GM18951 (cell line): ENCODE data around the gene CADM3.

Experiments used
- POLR2A ChIP-seq: IDR thresholded peaks from 4 replicates; pipeline ENCODE4 v1.6.1; 2011; ENCODE audit warnings: mild to moderate bottlenecking; ENCODE audit not compliant: insufficient read length, insufficient read depth; ENCODE audit errors: extremely low read depth
- in situ Hi-C: fragments of 300-500 bp; cut with MboI; formaldehyde crosslinking; loops from one replicate; pipeline ENCODE4 v1.12.0; 2022; ENCODE audit warnings: low sequenced_read_pairs, mixed read lengths, inconsistent platforms; ENCODE audit not compliant: unreplicated experiment

CADM3 gene

DNA sequence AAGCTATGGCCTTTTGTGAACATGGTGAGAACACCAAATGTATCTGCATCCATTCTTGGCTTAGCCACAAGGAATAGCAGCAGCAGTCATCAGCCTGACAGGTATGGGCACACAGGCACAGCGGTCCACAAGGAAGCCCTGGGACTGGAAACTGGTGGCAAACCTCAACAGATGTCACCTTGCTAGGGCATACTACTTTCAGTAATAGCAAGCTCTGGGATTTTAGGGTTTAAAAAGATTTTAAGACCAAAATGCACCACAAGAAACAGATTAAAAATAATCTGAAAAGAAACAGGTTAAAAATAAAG is 9.7 kb upstream of the CADM3 start:
- in situ Hi-C loops, result loop anchor here (5.0 to 25.0 kb wide), 2 partner anchors 51 to 726 kb away; no protein-coding TSS in a partner anchor
- no peak for TF ChIP-seq POLR2A

DNA sequence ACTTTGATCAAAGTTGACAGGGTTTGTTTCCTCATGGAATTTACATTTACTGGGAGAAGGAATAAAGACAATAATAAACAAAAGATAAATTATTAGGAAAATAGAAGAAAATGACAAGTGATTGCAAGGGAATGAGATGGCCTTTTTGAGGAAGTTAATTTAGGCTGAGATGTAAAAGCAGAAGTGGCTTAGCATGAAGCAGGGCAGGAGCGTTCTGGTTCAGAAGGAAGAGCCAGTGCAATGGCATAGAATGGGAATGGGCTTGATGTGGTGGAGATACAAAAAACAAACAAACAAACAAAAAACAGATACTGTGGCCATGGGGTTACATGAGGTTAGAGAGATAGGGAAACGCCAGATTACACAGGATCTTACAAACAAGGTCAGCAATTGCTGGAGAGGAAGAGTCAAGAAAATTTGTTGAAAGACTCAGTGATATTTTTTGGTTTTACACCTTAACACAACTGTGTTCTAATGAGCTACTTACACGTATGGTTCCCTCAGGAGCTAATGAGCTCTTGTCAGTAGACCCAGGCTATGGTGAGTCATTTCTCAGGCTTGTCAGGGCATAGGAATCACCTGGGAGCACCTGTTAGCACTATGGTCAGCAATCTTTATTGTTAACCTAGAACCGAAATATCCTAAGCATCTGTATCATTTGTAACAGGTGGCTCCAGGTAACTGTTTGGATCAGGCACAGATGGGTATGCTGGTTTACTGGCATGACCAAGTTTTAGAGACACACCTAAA is 8.7 kb upstream of the CADM3 start:
- in situ Hi-C loops, result loop anchor here (5.0 to 25.0 kb wide), 2 partner anchors 50 to 725 kb away; no protein-coding TSS in a partner anchor
- no peak for TF ChIP-seq POLR2A

DNA sequence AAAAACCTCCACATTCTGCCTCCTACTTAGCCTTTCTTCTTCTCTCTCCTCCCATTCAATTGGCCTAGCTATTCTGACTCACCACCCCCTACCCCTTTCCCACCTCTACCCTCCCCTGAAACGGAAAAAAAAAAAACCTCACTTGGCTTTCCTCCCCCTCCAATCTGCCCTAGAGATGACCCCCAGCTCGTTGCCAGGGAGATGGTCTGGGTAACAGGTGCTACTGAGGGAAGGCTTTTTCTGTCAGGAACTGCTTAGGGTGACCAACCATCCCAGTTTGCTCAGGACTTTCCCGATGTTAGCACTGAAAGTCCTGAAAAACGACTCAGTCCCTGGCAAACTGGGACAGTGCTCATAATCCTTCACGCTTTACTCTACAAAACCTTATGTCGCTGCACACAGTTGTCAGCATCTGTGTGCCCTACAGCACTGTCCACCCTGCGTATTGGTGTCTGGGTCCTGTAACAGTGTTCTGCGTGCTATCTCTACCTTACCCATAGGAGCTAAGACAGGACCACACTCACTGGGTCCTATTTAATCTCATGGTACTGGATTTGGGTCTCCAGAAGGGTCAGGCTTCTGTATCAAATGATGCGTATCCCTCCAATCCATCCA is 7.7 kb upstream of the CADM3 start:
- TF ChIP-seq POLR2A, result no peak
- in situ Hi-C loops, result loop anchor here (5.0 to 25.0 kb wide), 2 partner anchors 49 to 724 kb away; no protein-coding TSS in a partner anchor

DNA sequence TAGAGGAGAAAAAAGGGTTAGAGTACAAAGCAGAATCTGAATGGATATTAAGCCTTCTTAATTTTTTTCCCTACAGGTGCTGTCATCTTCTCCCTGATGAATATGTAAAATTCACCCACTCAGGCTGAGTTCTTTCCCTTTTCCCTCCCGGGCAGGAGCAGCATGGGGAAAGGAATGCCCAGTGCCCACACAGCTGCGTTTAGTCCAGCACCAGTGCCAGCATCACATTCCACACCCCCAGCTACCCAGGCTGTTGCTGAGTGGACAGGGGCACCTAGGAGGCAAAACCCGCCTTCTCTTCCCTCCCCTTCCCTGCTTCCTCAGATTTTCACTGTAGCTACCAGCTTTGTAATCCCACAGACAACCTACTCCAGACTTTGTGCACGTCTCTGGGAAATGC is 3.4 kb upstream of the CADM3 start:
- in situ Hi-C loops, result loop anchor here (25.0 kb wide), 1 partner anchor 719 kb away; no protein-coding TSS in a partner anchor
- TF ChIP-seq POLR2A, result no peak

DNA sequence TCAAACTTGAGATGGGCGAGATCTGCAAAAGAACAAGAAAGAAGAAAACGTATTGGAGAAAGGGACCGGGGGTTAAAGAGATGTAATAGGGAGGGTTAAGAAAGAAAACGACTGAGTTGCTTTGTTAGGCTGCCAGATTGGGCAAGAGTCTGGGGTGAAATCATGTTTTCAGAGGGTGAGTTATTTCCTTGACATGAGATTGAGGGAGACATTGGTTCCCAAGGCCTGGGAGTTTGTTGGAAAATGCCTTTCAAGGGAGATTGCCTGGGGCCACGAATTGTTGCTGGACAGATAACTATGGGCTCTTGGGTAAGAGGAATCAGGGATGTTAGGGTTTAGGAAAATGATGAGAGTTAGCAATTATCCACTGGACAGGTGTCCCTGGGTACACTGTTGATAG is 776 bp upstream of the CADM3 start:
- in situ Hi-C loops, result loop anchor here (25.0 kb wide), 1 partner anchor 717 kb away; no protein-coding TSS in a partner anchor

DNA sequence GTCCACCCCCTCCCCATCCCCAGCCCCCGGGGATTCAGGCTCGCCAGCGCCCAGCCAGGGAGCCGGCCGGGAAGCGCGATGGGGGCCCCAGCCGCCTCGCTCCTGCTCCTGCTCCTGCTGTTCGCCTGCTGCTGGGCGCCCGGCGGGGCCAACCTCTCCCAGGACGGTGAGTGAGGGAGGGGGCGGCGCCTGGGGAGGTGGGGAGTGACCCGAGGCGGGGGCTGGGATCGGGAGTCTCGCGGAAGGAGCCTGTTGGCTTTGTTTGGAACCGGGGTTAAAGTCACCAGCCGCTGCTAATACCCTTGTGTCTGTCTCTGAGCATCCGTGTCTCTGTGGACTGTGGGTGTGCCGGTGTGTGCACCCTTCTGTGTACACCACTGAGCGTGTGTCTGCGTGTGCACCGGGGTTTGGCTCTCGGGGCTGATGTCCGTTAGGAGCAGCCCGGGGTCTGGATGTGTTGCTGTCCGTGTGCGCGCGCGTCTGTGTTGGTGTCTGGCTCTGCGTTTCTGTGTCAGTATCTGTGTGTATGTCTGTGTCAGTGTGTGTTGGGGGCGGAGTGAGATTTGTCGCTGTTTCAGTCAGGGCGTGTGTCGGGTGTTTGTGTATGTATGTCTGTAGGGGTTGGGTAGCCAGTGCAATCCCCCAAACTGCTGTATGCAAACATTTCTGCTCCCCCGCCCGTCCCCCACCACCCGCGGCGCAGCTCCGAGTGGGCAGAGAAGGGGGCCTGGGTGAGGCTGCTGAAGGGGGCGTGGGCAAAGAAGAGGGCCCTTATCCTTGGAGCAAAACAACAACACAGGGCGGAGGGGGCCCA is 480 bp downstream of the CADM3 start:
- TF ChIP-seq POLR2A, result no peak
- in situ Hi-C loops, result loop anchor here (25.0 kb wide), 1 partner anchor 715 kb away; no protein-coding TSS in a partner anchor

More for the DNA sequence above, 776 bp upstream of the CADM3 start:
- TF ChIP-seq POLR2A, result no peak

DNA sequence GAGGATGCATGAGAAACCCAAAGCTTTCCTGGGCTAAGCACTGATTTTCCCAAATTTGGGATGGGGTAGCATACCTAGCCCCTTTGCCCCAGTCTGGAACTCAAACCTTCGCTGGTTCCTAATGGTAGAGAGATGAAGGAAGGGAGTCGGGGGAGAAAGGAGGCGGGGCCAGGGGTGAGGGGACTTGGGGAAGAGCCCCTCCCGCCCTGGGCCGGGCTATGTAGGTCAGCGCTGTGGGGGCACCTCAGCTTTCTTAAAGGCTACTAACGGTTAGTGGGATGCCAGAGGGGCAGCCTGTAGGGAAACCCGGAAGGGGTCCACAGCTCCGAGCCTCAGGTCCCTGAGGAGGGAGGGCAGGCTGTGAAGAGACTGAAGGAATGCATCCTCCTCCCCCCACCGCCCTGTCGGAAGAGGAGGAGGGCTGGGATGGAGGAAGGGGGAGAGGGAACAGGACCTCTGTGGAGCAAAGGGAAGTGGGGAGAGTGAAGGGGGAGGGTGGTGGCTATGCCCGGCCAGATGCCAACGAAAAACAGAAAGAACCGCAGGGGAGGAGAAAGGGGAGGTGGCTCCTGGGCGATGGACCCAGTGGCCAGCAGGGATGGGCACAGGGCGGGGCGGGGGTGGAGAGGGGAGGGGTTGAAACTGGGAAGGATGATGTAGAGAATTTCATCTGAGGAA is 1.3 kb downstream of the CADM3 start:
- in situ Hi-C loops, result loop anchor here (25.0 kb wide), 1 partner anchor 715 kb away; no protein-coding TSS in a partner anchor
- TF ChIP-seq POLR2A, result no peak

DNA sequence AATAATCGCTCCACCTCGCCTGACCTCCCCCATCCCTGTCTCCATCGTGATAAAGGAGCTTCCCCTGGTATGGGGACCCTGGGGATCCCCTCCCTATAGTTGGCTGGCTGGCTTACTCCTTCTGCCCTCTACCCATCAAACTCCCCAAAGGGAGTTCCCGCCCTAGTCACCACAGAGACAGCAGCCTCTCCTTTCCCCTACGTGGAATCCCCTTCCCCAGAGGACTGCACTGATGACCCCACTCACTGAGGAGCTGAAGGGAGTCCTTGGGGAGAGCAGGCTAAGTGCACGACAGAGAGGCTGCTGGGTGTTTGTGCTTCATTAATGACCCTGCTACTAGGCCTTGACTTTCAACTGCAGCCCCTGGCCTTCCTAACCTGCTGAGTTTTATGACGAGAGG is 1.9 kb downstream of the CADM3 start:
- no peak for TF ChIP-seq POLR2A
- in situ Hi-C loops, result loop anchor here (25.0 kb wide), 1 partner anchor 714 kb away; no protein-coding TSS in a partner anchor

DNA sequence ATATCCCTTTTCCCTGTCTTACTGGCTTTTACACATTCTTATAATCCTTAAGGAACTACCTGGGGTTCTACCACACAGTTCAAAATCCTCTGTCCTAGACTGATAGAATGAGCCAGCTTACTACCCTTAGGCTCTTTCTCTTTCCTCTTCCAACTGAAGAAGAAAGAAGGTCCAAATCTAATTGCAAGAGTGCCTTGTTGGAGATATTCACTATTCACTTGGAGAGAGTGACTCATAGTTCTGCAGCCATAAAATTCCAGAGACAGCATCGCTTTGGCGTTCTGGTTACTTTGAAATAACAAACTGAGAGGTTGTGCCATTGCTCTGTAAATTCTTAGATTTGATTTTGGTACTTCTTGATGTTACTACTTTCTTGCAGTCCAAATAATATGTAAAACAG is 4.2 kb downstream of the CADM3 start:
- in situ Hi-C loops, result no loop called here
- TF ChIP-seq POLR2A, result no peak

DNA sequence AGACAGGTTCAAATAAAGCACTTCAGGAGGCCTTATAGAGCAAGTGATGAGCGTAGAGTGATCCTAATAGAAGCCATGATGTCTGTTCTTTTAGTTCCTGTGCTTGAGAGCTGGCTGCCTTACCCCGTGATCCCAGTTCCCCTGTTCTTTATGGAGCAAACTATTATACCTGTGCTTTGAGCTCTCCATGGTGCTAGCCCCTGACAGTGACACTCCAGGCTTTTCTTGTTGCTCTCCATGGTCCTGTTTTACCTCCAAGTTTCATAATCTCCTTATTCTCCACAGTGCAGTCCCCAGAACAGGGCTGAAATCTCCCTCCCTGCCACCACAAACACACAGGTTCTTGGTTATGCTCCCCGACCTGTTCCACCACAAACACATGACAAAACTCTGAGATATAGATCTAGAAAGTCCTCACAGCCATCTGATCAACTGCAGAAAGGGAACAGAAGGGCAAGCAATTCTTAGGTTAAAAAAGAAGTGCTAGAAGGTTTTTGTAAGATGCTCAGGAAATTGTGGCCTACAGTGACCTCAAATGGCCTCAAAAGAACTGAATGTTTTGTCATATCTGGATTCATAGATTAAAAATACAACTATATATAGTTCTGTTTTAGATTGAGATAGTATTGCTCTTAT is 6.0 kb downstream of the CADM3 start:
- no peak for TF ChIP-seq POLR2A
- in situ Hi-C loops, result no loop called here

DNA sequence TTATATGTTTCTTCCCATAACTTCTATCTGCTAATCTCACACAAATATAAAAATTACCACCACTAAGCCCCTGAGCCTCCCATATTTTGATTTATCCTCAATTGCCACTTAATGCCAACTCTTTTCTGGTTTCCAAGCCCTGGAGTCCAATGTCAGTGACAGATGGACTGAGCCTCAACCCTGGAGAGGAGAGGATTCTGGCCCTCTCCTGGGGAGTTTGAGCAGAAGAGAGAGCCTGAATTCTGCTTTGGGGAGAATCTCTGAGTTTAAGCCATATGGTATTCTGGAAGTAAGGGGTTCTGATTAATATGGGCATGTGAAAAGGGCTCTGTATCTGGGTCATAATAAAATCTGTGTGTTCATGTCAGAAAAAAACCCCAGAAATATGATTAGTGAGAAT is 8.5 kb downstream of the CADM3 start:
- in situ Hi-C loops, result no loop called here
- TF ChIP-seq POLR2A, result no peak

DNA sequence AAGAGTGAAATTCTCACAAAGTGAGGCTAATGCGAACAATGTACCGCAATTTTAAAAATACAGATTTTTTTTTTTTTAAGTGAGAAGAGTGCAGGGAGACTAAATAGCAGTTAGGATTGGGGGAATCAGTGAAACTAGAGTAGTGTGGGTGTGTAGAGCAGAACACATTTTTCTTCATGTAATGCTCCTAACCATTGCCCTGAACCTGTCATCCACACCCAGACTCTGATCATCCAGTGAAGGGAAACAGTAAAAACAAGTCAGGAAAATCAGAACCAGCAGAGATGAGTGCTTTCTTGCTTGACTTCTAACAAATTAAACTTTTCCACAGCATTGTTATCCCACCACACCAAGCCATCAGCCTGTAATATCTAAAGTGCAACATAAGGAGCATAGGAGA is 9.1 kb downstream of the CADM3 start:
- TF ChIP-seq POLR2A, result no peak
- in situ Hi-C loops, result no loop called here
